GM23338 (cell line): ENCODE results near the gene PXYLP1. TPM values are rescaled to one million over a fixed set of nuclear protein-coding genes. Genes with fewer than 3 reads are reported as not detected.
A peak's percentile ranks its signal among the peaks of the same experiment; 100 is the strongest.

ENCODE experiments used
- ATAC-seq: fragments of 200-7000 bp; cut with Tn5 transposase; 3 replicates; pipeline ENCODE4 v1.9.1; 2020
- DNase-seq: peaks from one replicate; pipeline ENCODE4 v3.0.0-alpha.2; 2015; ENCODE audit warnings: low spot score
- H2AFZ ChIP-seq: fragments of 200-600 bp; sonication (generic); 2 replicates; pipeline ENCODE4 v1.8.0; 2016; ENCODE audit warnings: antibody characterized with exemption, mild to moderate bottlenecking, moderate library complexity
- H3F3A ChIP-seq: fragments of 200-600 bp; sonication (generic); replicated peaks from 2 replicates; pipeline ENCODE4 v1.8.0; 2017; ENCODE audit warnings: antibody characterized with exemption, mixed run types, low read depth
- H3K27ac ChIP-seq: fragments of 200-600 bp; sonication (generic); 2 replicates; pipeline ENCODE4 v1.6.1; 2016; ENCODE audit warnings: low read depth
- H3K27me3 ChIP-seq: fragments of 200-600 bp; sonication (generic); 2 replicates; pipeline ENCODE4 v1.8.0; 2016; ENCODE audit warnings: mild to moderate bottlenecking, mixed run types, moderate library complexity; ENCODE audit not compliant: insufficient read depth
- H3K36me3 ChIP-seq: fragments of 200-600 bp; sonication (generic); 2 replicates; pipeline ENCODE4 v1.8.0; 2016; ENCODE audit warnings: mild to moderate bottlenecking; ENCODE audit not compliant: insufficient read depth
- H3K4me1 ChIP-seq: fragments of 200-600 bp; sonication (generic); 2 replicates; pipeline ENCODE4 v1.8.0; 2016; ENCODE audit warnings: mild to moderate bottlenecking, moderate library complexity; ENCODE audit not compliant: insufficient read depth
- H3K4me2 ChIP-seq: fragments of 200-600 bp; sonication (generic); 2 replicates; pipeline ENCODE4 v1.7.1; 2017; ENCODE audit warnings: mixed run types
- H3K4me3 ChIP-seq: fragments of 200-600 bp; sonication (generic); 2 replicates; pipeline ENCODE4 v1.6.1; 2016; ENCODE audit warnings: mixed run types
- H3K79me2 ChIP-seq: fragments of 200-600 bp; sonication (generic); replicated peaks from 2 replicates; pipeline ENCODE4 v1.8.0; 2017; ENCODE audit warnings: mild to moderate bottlenecking; ENCODE audit not compliant: insufficient read depth
- H3K9me2 ChIP-seq: fragments of 200-600 bp; sonication (generic); 2 replicates; pipeline ENCODE4 v1.8.0; 2017; ENCODE audit not compliant: insufficient read depth
- H4K20me1 ChIP-seq: fragments of 200-600 bp; sonication (generic); replicated peaks from 2 replicates; pipeline ENCODE4 v1.8.0; 2017; ENCODE audit warnings: mild to moderate bottlenecking; ENCODE audit not compliant: insufficient read depth
- H3K27ac Mint-ChIP-seq: 2 replicates; pipeline ENCODE4 v1.8.0; 2020; ENCODE audit warnings: inconsistent platforms, mild to moderate bottlenecking, moderate library complexity, mixed read lengths
- H3K27me3 Mint-ChIP-seq: 3 replicates; pipeline ENCODE4 v1.8.0; 2022; ENCODE audit warnings: low read depth, mild to moderate bottlenecking, moderate library complexity, mixed read lengths, inconsistent platforms; ENCODE audit not compliant: insufficient read depth, poor library complexity
- H3K36me3 Mint-ChIP-seq: 3 replicates; pipeline ENCODE4 v1.8.0; 2021; ENCODE audit warnings: low read depth, mild to moderate bottlenecking, inconsistent platforms, moderate library complexity, mixed read lengths
- H3K4me1 Mint-ChIP-seq: 3 replicates; pipeline ENCODE4 v1.8.0; 2020; ENCODE audit warnings: mild to moderate bottlenecking, inconsistent platforms, mixed read lengths
- H3K4me3 Mint-ChIP-seq: 3 replicates; pipeline ENCODE4 v1.8.0; 2021; ENCODE audit warnings: moderate library complexity, mild to moderate bottlenecking, inconsistent platforms, mixed read lengths
- H3K9me3 Mint-ChIP-seq: 3 replicates; pipeline ENCODE4 v1.8.0; 2020; ENCODE audit warnings: moderate library complexity, mild to moderate bottlenecking, inconsistent platforms, mixed read lengths
- CREB1 ChIP-seq: fragments of 250-450 bp; sonication (Bioruptor Pico); IDR thresholded peaks from 2 replicates; pipeline ENCODE4 v1.5.0; 2020; ENCODE audit warnings: low read depth, mild to moderate bottlenecking, moderate library complexity
- EZH2 ChIP-seq: fragments of 200-600 bp; sonication (generic); IDR thresholded peaks from one replicate; pipeline ENCODE4 v1.8.0; 2017; ENCODE audit warnings: antibody characterized with exemption, mild to moderate bottlenecking, low read depth; ENCODE audit not compliant: unreplicated experiment
- JUNB ChIP-seq: IDR thresholded peaks from one replicate; pipeline ENCODE4 v1.6.1; 2016; ENCODE audit warnings: antibody characterized with exemption; ENCODE audit not compliant: unreplicated experiment
- NANOG ChIP-seq: IDR thresholded peaks from 2 replicates; pipeline ENCODE4 v1.6.1; 2016; ENCODE audit warnings: antibody characterized with exemption, borderline replicate concordance
- STAT1 ChIP-seq: IDR thresholded peaks from one replicate; pipeline ENCODE4 v1.6.1; 2016; ENCODE audit warnings: antibody characterized with exemption; ENCODE audit not compliant: unreplicated experiment
- ZNF114 ChIP-seq: fragments of 250-450 bp; sonication (Bioruptor Pico); IDR thresholded peaks from 2 replicates; pipeline ENCODE4 v1.5.0; 2020; ENCODE audit warnings: mild to moderate bottlenecking, moderate library complexity
- ZNF331 ChIP-seq: fragments of 250-450 bp; sonication (Bioruptor Pico); IDR thresholded peaks from 2 replicates; pipeline ENCODE4 v1.5.0; 2020; ENCODE audit warnings: low read depth, mild to moderate bottlenecking, moderate library complexity
- polyA plus RNA-seq: library from polyadenylated mRNA; unstranded; fragments of >200 nt; fragmentation: Nextera tagmentation; extraction: Ambion mirVana; gene quantifications from 2 replicates; pipeline ENCODE4 v1.2.1, GENCODE V29; 2016
- total RNA-seq: library from RNA; depleted of rRNA; stranded (reverse); fragments of >200 nt; shearing (Covaris generic); gene quantifications from 2 replicates; pipeline ENCODE4 v1.2.3, GENCODE V29; 2014
- TF ChIP-seq, protein P1 (sequence below): IDR thresholded peaks from 2 replicates; pipeline ENCODE4 v1.6.1; 2016; ENCODE audit warnings: antibody characterized with exemption
- TF ChIP-seq, protein P2 (sequence below): fragments of 250-450 bp; sonication (Bioruptor Pico); IDR thresholded peaks from 2 replicates; pipeline ENCODE4 v1.5.0; 2020; ENCODE audit warnings: mild to moderate bottlenecking, moderate library complexity
- TF ChIP-seq, protein P3 (sequence below), 2 experiments: fragments of 200-600 bp in 1 of 2; sonication (generic) in 1 of 2; conservative IDR thresholded peaks; 2 replicates each; pipeline versions ENCODE4 v1.5.1 to v1.6.1; 2016 to 2017; ENCODE audit warnings: antibody characterized with exemption in 2 of 2, low read depth in 2 of 2, mild to moderate bottlenecking in 2 of 2, moderate library complexity in 1 of 2
- TF ChIP-seq, protein P4 (sequence below): IDR thresholded peaks from one replicate; pipeline ENCODE4 v1.6.1; 2018; ENCODE audit warnings: antibody characterized with exemption; ENCODE audit not compliant: unreplicated experiment

PXYLP1 gene
- total and polyA plus RNA-seq, 2 experiments from 2014 or later = 8.9 to 20.1 TPM

DNA sequence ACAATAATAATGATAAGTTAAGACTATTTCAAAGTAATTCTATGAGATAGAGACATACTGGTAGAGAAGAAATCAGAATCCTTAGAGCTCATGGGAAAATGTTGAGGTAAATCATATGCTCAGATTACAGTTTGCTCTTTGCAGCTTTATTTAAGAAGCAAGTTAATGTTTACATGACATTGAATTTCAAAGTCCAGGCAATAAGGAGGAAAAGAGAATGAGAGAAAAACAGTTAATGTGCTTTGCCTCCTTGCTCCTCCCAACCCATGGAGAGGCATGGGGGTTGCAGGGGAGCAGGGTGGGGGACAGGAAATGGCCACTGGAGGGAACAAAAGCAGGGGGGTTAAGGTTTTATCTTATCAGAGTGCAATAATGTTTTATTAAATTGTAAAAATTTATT, 94.5 kb downstream of the PXYLP1 start (continued):
- TF ChIP-seq, protein P1, sequence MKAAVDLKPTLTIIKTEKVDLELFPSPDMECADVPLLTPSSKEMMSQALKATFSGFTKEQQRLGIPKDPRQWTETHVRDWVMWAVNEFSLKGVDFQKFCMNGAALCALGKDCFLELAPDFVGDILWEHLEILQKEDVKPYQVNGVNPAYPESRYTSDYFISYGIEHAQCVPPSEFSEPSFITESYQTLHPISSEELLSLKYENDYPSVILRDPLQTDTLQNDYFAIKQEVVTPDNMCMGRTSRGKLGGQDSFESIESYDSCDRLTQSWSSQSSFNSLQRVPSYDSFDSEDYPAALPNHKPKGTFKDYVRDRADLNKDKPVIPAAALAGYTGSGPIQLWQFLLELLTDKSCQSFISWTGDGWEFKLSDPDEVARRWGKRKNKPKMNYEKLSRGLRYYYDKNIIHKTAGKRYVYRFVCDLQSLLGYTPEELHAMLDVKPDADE = no peak
- no peak for TF ChIP-seq ZNF331 (CRISPR knock-in tag)
- TF ChIP-seq EZH2 = no peak
- TF ChIP-seq CREB1 = no peak

DNA sequence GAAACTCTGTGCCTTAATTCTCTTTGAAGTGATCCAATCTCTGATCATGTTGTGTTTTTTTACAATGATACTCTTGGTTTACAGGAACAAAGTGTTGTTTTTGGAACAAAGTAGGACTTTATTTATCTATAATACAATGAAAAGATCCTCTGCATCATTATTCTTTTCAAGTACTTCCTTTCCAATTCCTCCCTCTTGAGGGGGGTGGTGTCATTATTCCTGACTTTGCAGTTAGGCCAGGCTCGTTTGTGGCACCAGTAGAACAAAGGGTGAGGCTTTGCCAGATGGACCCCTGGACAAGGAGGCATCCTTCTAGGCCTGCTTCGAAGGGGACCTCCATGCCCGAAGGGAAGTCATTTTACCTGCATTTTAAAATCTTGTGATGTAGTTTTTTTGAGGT, 95.0 kb downstream of the PXYLP1 start:
- H3K4me3 Mint-ChIP-seq = no peak overlapping the region
- peaks cover 17% of the 10 kb centered on the region for H3K4me1 Mint-ChIP-seq
- H3K9me2 ChIP-seq = peaks cover 11% of the 10 kb centered on the region; the same call in 1 of the 2 replicates
- H3K4me2 ChIP-seq = peak overlapping the region; percentile 2; the same call in 1 of the 2 replicates
- no peaks in the 10 kb centered on the region for H3K36me3 ChIP-seq
- 0 out of 2 replicates have a peak overlapping the region, but pooled peaks have one; percentile 53 for H3K27ac Mint-ChIP-seq
- H3K4me3 ChIP-seq = no peak overlapping the region
- H2AFZ ChIP-seq = peak overlapping the region; percentile 57; the same call in 1 of the 2 replicates
- peaks cover 18% of the 10 kb centered on the region; the same call in 1 of the 2 replicates for H3K4me1 ChIP-seq
- no peaks in the 10 kb centered on the region for H3K9me3 Mint-ChIP-seq
- no peaks in the 10 kb centered on the region for H3K36me3 Mint-ChIP-seq
- H3K27me3 Mint-ChIP-seq = no peaks in the 10 kb centered on the region
- no peaks in the 10 kb centered on the region for H3K79me2 ChIP-seq
- H4K20me1 ChIP-seq = no peaks in the 10 kb centered on the region
- H3K27me3 ChIP-seq = no peaks in the 10 kb centered on the region
- H3K27ac ChIP-seq = no peak overlapping the region
- DNase-seq (no peak), ATAC-seq (no peak)
- no peaks in the 10 kb centered on the region for H3F3A ChIP-seq
- TF ChIP-seq ZNF331 (CRISPR knock-in tag) (no peak), CREB1 (no peak), NANOG (no peak), STAT1 (no peak), ZNF114 (CRISPR knock-in tag) (no peak), EZH2 (no peak), JUNB (no peak)
- TF ChIP-seq, protein P2, sequence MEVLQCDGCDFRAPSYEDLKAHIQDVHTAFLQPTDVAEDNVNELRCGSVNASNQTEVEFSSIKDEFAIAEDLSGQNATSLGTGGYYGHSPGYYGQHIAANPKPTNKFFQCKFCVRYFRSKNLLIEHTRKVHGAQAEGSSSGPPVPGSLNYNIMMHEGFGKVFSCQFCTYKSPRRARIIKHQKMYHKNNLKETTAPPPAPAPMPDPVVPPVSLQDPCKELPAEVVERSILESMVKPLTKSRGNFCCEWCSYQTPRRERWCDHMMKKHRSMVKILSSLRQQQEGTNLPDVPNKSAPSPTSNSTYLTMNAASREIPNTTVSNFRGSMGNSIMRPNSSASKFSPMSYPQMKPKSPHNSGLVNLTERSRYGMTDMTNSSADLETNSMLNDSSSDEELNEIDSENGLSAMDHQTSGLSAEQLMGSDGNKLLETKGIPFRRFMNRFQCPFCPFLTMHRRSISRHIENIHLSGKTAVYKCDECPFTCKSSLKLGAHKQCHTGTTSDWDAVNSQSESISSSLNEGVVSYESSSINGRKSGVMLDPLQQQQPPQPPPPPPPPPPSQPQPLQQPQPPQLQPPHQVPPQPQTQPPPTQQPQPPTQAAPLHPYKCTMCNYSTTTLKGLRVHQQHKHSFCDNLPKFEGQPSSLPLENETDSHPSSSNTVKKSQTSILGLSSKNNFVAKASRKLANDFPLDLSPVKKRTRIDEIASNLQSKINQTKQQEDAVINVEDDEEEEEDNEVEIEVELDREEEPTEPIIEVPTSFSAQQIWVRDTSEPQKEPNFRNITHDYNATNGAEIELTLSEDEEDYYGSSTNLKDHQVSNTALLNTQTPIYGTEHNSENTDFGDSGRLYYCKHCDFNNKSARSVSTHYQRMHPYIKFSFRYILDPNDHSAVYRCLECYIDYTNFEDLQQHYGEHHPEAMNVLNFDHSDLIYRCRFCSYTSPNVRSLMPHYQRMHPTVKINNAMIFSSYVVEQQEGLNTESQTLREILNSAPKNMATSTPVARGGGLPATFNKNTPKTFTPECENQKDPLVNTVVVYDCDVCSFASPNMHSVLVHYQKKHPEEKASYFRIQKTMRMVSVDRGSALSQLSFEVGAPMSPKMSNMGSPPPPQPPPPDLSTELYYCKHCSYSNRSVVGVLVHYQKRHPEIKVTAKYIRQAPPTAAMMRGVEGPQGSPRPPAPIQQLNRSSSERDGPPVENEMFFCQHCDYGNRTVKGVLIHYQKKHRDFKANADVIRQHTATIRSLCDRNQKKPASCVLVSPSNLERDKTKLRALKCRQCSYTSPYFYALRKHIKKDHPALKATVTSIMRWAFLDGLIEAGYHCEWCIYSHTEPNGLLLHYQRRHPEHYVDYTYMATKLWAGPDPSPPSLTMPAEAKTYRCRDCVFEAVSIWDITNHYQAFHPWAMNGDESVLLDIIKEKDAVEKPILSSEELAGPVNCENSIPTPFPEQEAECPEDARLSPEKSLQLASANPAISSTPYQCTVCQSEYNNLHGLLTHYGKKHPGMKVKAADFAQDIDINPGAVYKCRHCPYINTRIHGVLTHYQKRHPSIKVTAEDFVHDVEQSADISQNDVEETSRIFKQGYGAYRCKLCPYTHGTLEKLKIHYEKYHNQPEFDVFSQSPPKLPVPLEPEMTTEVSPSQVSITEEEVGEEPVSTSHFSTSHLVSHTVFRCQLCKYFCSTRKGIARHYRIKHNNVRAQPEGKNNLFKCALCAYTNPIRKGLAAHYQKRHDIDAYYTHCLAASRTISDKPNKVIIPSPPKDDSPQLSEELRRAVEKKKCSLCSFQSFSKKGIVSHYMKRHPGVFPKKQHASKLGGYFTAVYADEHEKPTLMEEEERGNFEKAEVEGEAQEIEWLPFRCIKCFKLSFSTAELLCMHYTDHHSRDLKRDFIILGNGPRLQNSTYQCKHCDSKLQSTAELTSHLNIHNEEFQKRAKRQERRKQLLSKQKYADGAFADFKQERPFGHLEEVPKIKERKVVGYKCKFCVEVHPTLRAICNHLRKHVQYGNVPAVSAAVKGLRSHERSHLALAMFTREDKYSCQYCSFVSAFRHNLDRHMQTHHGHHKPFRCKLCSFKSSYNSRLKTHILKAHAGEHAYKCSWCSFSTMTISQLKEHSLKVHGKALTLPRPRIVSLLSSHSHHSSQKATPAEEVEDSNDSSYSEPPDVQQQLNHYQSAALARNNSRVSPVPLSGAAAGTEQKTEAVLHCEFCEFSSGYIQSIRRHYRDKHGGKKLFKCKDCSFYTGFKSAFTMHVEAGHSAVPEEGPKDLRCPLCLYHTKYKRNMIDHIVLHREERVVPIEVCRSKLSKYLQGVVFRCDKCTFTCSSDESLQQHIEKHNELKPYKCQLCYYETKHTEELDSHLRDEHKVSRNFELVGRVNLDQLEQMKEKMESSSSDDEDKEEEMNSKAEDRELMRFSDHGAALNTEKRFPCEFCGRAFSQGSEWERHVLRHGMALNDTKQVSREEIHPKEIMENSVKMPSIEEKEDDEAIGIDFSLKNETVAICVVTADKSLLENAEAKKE = no peak
- TF ChIP-seq, protein P1 = no peak
- TF ChIP-seq, protein P3, sequence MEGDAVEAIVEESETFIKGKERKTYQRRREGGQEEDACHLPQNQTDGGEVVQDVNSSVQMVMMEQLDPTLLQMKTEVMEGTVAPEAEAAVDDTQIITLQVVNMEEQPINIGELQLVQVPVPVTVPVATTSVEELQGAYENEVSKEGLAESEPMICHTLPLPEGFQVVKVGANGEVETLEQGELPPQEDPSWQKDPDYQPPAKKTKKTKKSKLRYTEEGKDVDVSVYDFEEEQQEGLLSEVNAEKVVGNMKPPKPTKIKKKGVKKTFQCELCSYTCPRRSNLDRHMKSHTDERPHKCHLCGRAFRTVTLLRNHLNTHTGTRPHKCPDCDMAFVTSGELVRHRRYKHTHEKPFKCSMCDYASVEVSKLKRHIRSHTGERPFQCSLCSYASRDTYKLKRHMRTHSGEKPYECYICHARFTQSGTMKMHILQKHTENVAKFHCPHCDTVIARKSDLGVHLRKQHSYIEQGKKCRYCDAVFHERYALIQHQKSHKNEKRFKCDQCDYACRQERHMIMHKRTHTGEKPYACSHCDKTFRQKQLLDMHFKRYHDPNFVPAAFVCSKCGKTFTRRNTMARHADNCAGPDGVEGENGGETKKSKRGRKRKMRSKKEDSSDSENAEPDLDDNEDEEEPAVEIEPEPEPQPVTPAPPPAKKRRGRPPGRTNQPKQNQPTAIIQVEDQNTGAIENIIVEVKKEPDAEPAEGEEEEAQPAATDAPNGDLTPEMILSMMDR (conservative IDR thresholded peaks at IDR 0.05; ENCODE audit: low read depth in 2 of 2) = no peak; a peak in 1 of 4 replicates
- TF ChIP-seq, protein P4, sequence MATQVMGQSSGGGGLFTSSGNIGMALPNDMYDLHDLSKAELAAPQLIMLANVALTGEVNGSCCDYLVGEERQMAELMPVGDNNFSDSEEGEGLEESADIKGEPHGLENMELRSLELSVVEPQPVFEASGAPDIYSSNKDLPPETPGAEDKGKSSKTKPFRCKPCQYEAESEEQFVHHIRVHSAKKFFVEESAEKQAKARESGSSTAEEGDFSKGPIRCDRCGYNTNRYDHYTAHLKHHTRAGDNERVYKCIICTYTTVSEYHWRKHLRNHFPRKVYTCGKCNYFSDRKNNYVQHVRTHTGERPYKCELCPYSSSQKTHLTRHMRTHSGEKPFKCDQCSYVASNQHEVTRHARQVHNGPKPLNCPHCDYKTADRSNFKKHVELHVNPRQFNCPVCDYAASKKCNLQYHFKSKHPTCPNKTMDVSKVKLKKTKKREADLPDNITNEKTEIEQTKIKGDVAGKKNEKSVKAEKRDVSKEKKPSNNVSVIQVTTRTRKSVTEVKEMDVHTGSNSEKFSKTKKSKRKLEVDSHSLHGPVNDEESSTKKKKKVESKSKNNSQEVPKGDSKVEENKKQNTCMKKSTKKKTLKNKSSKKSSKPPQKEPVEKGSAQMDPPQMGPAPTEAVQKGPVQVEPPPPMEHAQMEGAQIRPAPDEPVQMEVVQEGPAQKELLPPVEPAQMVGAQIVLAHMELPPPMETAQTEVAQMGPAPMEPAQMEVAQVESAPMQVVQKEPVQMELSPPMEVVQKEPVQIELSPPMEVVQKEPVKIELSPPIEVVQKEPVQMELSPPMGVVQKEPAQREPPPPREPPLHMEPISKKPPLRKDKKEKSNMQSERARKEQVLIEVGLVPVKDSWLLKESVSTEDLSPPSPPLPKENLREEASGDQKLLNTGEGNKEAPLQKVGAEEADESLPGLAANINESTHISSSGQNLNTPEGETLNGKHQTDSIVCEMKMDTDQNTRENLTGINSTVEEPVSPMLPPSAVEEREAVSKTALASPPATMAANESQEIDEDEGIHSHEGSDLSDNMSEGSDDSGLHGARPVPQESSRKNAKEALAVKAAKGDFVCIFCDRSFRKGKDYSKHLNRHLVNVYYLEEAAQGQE = no peak
